Activated CD4-positive, alpha-beta T cell treated with anti-CD3 and anti-CD28 coated beads, Interleukin-2, amount 50 U/mL, for 48 hours (primary cell): ENCODE measurements around the gene FSTL4.

Source experiments
- DNase-seq, 2 experiments: peaks; one replicate each; pipeline ENCODE4 v3.0.0-alpha.2; 2020

FSTL4 gene

DNA sequence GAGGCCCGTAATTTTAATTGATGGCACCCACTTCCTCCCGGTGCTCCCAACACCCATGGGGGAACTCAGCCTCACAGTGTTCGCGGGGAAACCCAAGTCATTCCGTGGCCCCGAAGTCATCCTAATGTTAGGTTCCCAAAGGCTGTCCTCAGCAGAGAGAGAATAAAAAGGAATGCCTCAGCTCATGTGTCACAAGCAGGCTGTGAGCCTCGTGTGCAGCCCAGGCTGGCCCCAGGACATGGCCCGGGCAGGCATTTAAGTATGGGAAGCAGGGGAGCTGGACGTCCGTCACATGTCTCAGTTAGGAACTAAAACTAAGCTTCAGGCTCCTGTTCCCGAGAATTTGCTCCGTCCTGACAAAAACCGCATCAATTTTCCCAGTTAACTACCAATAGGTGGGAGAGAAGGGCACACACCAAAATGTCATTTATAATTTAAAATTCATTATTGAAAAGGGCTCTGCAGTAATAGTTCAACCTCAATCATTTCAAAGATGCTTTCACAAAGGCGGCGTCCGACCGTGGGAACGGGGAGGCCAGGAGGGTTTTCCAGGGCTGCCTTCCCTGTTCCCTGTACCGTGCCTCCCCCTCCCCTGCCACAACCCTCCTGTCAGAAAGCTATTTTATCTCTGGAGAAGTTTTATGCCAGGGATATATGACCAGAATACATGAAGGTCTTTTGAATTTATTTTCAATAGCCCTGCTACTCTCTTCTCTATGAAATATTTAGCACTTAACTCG lies 137.3 kb downstream of the FSTL4 start:
- no peak for DNase-seq

DNA sequence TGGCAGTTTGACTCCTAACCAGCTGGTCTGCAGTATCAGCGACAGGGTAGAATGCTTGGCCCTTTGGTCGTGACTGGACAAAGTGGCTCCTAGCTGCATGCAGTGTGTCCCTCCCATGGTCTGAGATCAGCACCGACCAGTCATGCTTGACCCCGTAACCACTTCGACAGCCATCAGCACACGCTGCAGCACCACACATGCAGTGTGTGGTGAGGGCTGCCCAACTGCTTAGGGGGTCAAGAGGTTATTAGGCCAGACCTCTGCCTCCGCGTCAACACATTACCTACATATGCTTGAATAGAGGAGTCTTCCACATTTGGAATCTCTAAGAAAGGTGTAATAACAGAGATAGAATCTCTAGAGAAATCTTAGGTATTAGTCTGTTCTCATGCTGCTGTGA lies 139.1 kb downstream of the FSTL4 start:
- no peak for DNase-seq

DNA sequence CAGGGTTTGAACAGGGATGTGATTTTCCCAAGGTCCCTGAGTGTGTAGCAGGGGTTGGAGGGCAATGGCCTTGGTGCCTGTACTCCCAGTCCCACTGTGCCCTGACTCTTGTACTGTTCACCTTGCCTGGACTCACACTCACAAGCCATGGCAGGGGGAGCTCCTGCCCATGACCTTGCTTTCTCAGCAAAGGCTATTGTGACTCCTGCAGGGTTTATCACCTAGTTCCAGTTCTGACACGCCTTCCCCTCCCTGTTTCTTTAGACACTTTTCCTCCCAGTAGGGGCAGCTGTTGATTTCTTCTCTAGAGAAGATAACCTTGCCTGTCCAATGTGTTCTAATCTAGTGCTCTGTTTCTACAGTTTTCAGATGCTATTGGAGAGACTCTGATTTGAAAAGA lies 139.5 kb downstream of the FSTL4 start:
- DNase-seq = no peak

DNA sequence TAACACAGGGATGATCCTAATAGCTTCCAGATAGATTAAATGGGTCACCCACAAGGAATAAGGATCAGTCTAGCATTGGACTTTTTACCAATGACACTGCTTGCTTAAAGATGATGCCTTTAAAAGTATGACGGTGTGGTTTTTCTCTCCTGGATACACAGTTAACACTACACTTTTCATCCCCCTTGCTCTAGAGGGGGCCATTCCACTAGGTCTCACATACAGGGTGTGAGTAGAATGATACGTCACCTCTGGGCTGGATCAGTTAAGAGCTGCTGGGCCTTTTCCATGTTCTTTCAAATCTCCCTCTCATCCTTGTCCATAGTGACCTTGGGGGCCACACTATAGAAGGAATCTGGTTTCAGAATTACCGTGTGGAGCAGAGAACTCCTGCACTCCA lies 140.6 kb downstream of the FSTL4 start:
- DNase-seq = no peak

DNA sequence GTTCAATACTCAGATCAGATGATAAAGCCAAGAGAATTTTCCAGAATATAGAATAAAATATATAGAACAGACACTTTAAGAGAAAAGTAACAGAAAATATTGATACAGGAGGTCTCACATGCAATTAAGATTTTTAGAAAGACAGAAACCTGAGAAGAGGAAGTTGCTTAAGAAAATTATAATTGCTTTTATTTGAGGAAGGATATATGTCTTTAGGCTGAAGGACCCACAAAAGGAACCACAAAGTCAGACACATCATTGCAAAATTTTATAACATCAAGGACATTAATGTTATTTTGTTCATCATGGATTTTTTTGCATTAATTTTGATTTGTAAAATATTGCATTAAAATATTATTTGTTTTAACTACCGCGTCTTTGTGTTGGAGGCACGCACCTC lies 141.5 kb downstream of the FSTL4 start:
- DNase-seq = no peak

DNA sequence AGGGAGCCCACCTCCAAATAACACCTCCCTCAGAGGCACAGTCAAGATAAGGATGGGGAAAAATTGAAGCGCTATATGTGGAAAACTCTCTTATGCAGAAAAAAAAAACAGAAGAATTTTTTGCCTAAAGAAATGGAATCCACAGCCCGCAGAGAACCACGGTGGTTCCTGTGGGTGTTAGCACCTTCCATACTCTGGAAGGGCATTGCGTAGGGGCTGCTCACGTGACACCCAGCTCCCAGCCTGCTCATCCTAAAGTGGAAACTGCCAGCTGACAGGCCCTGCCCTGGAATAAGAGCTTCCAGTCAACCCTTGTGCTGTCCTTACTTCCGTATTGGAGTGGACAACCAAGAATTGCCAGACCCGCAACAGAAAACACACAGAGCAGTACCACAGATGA lies 142.5 kb downstream of the FSTL4 start:
- DNase-seq = no peak

DNA sequence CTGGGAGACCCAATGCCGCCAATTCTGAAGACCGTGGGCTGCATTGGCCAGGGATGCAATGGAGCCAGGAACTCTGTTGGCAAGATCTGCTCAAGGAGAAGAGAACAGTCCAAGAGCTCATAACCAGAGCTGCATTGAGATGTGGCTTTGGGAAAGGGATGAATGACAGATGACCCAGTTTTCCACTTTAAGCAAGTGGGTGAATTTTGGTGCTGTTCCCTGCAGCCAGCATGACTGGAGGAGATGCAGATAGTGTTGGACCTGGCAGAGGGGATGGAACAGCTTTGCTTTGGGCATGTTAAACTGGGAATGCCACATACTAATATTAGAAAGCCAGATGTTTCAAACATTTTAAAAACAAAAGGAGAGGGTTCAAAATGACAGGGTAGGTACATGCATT lies 143.1 kb downstream of the FSTL4 start:
- no peak for DNase-seq

DNA sequence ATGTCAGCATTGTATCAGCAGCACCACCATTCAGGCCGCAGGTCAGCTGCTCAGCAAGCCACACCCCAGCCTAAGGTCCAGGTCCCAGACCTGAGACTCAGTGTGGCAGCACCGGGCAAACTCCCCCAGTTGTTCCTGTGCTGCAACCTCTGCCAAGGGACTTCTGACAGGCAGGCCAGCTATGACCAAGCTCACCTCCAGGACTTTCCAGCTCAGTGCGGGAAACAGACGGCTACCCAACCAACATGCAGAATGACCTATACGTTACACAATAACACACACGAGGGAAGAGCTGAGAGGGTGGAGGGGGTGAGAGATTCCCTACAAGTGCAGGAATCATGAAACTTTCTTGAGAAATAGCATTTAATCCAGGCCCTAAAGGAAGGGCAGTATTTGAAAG lies 143.7 kb downstream of the FSTL4 start:
- no peak for DNase-seq

DNA sequence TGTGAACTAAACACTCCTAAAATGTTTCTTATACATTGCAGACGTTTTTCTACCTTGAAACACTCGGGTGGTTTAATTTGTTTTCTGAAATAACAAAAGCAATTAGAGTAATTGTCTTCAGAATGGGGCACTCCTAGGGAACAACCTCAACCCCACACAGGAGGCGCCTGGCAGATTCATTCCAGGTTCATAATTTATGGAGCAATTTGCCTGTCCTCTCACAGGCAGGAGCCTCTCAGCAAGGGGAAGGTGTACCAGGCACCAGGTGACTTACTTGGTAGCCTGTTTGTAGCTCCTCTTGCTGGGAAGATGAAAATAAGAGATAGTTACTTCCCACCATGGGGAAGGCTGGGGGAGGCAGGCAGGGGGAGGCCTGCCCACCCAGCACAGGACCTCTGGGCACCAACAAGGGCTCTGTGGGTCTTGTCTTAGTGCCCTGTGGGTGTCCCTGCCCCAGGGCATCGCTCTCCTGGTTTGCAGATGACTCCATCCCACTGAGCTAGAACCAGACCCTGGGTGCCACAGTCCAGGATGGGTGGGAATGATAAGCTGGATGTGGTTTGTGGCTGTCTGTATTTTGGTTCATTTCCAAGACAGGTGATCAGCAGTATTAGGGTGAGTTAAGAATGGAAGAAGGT lies 144.4 kb downstream of the FSTL4 start:
- DNase-seq = no peak

DNA sequence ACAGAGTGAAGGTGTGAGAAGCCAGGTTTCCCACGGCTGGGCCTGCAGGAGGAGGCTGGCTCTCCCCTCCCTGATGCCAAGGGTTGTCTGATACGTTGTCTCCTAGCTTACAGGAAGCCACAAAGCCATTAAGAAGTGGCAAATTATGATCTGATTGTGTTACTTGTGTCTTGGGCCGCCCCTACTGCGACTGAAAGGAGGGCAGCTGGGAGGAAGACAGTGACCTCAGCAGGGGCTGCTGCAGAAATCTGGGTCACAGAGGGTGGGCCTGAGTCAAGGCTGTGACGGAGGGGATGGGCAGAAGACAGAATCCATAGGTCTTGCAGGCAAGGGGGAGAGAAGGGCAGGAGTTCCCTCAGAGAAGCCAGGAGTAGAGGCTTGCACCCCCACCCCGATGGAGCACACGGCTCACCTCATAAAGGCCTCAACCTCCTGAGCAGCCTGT lies 145.0 kb downstream of the FSTL4 start:
- DNase-seq = no peak

DNA sequence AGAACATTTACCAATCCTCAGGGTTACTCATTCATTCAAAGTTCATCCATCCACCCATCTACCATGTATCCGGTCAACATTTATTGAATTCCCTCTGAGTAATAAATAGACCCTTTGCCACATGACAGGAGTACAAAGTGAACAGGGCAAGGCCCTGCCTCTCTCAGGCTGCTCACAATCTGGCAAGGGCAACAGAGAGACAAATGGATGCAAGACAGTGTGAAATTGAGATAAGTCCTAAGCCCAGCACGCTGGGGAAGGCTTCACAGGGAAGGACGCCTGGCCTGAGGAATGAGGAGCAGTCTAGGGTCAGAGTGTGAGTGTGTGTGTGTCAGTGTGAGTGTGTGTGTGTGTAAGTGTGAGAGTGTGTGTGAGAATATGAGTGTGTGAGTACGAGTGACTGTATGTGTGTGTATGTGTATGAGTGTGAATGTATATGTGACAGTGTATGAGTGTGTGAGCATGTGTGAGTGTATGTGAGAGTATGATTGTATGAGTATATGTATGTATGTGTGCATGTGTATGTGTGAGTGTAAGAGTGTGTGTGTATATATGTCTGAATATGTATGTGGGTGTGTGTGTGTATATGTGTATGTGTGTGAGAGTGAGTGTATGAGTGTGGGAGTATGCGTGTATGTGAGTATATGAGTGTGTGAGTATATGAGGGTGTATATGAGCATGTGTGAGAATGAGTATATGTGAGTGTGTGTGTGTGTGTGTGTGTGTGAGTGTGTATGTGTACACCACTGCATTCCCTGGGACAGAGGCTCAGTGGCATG lies 145.6 kb downstream of the FSTL4 start:
- no peak for DNase-seq

DNA sequence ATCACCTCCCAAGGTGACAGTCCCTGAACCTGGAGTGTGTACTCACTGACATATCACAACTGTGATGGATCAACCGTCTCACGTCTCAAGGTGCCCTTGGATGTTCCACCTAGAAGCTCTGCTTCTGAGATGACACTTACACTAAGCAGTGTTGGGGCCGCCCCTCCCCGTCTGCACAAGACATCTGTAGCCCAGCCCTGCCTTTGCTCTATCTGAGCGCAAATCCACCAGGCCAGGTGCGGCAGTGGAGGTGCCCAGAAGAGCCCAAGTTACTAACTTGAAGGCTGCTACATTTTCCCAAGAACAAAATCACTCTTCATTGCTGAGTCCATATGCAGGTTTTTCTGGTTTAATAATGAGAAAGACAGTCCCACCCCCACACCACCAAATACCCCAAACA lies 148.3 kb downstream of the FSTL4 start:
- DNase-seq = no peak

DNA sequence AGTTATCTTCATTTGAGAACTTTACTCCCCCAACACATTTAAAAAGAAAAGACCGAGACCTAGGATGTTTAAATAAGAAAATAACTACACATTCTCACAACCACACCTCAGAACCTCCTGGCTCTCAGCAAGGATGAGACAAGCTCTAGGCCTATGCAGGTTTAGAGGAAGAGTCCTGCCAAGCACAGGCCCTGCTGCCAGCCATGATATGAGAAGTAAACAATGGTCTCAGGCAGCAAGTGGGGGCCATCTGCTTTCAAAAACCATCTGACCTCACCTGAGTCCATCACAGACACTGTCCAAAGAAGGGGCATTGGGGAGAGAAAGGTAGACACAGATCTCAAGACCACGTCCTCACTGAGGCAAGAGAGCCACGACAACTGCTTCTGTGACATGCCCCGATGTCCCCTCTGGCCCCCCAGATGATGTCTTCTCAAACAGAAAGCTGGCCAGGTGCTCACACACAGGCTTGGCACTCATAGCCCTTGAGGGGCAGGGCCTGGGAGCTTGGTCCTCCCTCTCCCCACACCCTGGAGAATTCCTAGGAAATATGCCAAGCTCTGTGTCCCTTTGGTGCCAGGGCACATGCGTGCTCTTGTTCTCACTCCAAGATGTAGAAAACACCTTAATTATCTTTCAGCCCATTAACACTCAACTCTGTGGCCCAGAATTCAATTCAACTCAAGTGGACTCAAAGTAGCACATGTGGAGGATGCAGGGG lies 150.4 kb downstream of the FSTL4 start:
- no peak for DNase-seq

DNA sequence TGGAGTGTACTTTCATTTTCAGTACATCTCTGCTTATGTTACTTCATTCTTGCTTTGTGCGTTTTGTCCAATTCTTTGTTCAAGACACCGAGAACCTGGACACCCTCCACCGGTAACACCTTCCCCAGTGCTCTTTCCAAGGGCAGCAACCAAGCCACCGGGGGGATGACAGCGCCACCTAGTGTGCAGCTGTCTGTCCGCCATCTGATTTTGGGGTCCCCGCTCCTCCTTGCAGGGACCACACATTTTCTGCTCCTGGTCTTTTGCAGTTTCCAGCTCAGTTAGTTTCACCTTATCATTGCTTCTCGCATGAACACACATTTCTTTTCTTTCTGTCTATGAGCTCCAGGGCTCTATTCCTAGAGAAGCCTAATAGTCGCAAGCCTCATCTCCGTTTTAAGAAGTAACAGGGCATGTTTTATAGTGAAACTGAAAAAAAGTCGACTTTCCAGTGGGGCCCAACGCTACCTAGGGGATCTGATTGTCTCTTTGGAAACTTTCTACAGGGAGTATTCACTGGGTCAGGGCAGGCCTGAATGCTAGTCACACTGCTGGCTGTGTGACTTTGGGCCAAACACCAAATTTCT lies 152.1 kb downstream of the FSTL4 start:
- DNase-seq = peak; percentile 60 to 62

DNA sequence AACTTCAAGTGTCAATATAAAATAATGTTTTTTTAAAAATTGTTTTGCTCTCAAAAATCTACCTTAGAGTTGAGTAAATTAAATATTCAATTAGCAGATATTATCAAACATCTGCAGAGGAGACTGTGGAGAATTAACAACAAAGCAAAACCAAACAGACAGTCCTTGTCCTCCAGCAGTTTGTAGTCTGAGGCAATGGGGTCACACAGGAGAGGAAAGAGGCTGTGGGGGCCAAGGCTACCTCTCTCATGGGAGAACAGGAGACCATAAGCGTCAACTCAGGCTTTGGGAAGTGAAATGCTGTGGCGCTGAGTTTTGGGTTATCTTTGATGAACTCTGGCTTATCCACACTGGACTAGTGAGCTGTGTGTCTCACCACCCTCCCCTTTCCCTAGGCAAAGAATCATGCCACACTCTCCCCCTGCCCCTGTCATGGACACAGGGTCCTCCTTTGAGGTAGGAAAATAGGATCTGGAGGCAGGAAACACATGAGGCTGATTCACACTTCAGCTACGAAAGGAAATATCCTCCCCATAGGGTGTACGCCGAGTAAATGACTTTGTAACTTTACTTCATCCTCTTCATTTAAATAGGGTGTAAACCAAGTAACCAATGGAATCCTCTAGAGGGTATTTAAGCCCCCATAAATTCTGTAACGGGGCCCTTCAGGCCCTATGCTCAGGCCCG lies 152.7 kb downstream of the FSTL4 start:
- DNase-seq = no peak

DNA sequence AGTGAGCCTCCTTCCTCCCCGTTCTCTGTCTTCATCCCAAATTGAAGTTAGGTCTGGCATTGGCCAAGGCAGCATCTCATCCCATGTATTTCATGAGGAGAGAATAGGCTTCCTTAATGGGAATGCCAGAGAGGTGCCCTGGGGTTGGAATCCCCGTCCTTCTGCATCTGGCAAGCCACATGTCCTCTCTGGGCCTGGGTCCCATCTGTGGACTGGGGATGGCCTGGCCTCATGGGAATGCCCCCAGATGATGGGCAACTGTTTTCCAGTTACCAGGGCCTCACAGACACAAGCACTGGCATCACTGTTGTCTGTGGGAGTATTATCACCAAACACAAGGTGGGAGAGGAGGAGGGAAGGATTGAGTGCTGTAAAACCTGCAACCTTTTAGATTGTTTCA lies 153.9 kb downstream of the FSTL4 start:
- DNase-seq = no peak

DNA sequence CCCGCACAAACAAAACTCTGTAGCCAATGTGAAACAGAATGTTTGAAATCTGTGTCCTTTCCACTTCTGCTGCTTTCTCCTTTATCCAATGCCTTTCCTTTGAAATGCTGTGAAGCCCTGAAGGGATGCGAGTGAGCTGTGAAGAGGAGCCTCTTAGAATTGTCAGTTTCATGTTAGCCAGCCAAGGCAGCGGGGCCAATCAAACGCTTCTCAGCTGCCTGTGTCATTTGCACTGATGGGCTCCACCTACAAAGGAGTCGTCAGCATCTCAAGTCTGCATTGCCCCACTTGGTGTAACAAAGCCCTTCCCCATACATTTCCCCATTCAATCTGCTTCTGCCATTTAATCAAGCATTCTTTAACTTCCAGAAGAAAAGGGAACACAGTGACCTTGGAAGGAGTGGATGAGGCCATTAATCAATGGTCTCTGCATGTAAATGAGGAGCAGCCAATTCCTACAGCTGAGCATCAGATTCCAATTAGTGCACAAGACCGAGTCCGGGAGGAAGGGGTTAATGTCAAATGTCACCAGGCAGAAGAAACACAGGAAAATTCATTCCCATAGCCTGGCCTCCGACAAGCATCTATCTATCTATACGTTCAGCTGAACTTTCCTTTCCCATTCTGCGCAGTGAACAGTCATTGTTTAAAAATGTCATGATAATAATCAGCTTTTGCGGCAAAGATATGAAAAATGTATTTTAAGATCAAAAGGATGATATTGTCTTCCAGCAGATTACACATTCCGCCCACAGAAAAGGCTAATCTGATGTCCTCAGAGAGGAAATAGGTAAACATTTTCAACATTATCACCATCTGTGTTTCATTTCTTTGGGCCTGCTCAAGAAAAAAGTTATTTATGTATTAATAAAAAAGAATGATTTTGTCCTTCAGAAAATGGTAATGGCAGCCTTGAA lies 154.6 kb downstream of the FSTL4 start:
- no peak for DNase-seq

DNA sequence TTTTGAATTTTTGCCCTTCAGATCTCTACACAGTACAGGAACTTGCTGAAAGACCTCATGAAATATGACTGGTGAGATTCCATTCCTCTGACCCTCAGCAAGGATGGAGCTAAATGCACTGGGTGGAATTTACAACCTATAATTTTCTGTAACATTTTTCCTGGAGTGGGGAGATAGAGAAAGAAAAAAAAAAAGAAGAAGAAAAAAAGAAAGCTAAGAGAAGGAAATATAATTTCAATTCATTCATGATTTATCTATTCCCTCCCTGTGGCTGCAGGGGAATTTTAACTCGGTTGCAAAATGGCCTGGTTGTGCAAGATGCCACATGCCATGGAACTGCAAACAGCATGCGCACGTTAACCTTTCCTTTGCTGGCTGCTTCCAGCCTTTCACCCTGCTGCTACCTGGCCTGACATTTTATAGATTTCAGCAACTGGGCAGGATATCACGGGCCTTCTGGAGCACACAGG lies 155.4 kb downstream of the FSTL4 start:
- DNase-seq = no peak

DNA sequence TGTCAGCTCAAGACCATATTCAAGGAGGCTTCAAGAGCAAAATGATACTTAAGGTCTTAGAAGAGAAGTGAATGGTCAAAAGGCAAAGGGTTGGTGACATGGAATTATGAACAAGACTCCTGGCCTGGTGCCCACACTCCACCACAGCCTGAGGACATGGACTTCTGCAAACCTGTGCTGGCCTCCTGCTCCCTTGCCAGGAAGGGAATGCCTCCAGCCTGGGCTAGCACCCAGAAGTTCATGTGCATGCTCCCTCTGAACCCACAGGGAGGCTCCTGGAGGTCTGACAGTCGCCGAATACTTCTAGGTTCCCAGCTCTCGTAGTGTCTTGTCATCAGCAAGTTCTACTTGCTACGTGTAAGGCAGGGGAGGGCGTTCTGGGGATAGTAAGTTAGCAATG lies 156.7 kb downstream of the FSTL4 start:
- DNase-seq = no peak

DNA sequence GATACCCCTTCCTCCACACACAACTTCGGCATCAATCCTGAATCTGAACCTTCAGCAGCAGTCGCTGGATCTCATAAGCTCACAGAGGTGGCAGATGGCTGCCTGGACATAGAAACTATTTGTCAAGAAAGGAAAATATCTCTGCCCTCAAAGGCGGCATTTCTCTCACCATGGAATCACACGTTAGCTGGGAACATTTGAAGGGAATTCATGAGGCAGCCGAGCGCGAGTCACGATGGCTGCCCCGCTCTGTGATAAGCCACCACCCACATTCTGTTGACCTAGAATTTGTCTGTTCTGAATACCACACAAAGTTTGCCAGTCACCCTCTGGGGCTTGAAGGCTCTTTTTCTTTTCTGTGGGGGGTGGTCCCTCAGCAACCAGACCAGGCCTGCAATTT lies 157.9 kb downstream of the FSTL4 start:
- no peak for DNase-seq

DNA sequence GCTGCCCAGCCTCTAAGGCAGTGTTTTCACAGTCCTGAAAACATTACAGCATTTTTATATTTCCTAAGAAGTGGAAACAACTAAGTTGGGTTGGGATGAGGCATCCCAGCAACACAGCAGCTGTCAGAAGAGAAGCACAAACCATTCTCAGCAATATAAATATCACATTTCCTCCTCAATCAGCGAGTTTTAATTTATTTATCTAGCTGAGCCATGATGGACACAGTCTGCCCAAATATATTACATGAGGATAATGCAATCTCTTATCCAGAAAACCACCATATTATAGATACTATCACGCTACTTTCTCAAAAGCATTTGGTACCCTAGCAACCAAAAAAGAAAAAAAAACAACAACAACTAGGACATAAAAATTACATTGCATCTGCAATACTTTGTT lies 158.5 kb downstream of the FSTL4 start:
- no peak for DNase-seq
